GM21576 (cell line): ENCODE results near the gene CDC20.

ENCODE experiments used
- ATAC-seq: cut with Tn5 transposase; IDR thresholded peaks from one replicate; pipeline ENCODE4 v1.9.1; 2021; ENCODE audit warnings: mild to moderate bottlenecking, moderate library complexity; ENCODE audit not compliant: unreplicated experiment

The CDC20 gene

GRCh38 chr1:43327549-43328292, 31.1 kb upstream of the CDC20 start:
- no peak for ATAC-seq

GRCh38 chr1:43329995-43330751, 28.6 kb upstream of the CDC20 start:
- ATAC-seq: no peak

DNA sequence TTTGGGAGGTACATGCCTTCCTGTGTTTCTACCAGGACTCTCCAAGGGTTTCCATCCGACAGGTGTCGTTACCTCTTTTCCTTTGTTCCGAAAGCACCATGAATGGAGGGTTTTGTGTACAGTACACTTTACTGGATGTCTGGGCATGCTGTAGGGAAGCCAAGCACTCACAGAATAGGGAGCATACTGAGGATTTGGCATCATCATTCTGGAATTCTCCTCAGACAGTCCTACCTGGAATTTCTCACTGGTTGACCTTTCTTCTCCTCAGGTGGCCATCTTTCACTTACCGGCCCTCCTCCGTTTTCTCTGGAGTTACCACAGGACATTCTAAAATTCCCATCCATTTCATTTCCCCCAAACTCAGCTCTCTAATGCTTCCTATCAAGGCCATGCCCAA, 27.1 kb upstream of the CDC20 start:
- ATAC-seq: no peak

DNA sequence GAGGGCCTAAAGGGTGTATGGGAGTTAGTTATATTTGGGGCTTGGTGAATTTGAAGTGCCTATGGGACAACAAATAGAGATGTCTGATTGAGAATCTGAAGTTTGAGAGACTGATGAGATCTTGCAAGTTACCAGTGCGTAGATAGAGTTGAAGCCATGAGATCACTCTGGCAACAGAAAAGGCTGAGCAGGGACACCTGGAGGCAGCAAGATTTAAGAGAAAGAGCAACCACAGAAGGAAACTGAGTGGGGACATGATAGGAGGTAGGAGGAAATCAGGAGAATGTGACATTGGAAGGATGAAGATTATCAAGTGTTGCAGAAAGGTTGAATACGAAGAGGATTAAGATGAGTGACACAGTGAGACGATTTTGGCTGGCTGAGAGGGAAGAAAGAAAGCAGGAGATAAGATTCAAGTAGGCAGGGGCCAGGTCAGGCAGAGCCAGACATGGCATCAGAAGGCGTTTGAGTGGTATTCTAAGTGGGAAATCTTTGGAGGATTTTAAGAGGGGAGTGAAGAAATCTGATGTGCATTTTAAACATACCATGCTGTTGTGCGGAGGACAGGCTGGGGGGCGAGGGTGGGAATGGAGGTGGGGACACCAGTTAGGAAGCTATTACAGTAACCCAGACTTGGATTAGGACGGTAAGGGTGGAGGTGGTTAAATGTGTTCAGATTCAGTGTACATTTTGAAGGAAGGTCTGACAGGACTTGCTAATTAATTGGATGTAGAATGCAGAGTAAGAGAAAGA, 24.2 kb upstream of the CDC20 start:
- ATAC-seq: no peak

DNA sequence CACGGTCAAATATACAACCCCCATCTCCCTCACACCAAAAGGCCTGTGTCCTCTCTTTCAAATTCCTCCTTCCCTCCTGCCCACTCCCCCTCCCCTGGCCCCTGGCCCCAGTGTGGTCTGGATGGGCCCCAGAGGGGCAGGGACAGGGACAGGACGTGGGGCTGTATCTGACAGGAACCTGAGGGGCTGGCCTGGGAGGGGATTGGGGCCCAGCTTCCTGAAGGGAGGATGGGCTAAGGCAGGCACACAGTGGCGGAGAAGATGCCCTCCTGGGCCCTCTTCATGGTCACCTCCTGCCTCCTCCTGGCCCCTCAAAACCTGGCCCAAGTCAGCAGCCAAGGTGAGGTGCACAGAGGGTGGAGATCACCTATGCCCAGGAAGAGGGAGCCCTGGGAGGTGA, 21.2 kb upstream of the CDC20 start, which contains the start of gene MPL:
TSS of gene MPL (plus strand) at position 231 of the 400 bp plus-strand sequence. CDS start at position 262, 31 bp downstream.
- ATAC-seq: no peak

- ATAC-seq: no peak
Measured at GRCh38 chr1:43338001-43338400, 20.8 kb upstream of the CDC20 start.

DNA sequence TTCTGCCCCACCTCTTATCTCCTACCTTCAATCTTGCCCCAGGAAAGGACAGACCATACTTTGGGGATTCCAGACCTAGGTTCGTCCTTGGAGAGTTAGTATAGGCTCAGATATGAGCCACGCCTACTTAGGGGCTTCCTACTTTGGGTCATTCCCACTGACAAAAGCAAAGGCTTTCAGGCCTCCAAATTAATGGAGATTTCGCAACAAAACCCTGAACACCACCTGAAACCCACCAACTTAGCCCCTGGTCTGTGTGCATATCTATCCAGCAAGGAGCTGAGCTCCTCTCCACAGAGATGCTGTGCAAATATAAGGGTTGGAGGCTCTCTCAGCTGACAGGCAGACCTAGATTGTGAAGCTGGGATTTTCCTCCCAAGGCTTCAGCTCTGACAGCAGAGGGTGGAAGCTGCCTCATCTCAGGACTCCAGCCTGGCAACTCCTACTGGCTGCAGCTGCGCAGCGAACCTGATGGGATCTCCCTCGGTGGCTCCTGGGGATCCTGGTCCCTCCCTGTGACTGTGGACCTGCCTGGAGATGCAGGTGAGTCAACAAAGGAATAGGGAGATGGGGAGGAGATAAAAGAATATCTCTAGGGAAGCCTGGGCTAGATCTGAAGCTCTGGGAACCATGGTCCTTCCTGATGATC, 19.1 kb upstream of the CDC20 start:
- ATAC-seq: no peak

DNA sequence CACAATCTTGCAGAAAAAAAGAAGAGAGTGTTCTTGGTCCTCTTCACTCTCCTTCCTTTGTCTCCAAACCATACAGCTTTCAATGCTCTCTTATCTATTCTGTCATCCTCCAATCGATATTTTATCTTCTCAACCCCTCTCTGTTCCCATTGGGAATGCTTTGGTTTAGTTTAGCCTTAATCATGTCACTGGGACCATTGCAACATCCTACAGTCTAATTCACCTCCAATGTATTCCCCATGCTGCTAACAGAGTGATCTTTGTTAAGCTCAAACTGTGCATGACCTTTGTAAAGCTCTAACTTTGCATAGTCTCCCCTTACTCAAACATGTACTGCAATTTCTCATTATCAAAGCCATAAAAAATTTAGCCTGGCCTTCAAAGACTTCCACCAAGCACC, 18.2 kb upstream of the CDC20 start:
- no peak for ATAC-seq

DNA sequence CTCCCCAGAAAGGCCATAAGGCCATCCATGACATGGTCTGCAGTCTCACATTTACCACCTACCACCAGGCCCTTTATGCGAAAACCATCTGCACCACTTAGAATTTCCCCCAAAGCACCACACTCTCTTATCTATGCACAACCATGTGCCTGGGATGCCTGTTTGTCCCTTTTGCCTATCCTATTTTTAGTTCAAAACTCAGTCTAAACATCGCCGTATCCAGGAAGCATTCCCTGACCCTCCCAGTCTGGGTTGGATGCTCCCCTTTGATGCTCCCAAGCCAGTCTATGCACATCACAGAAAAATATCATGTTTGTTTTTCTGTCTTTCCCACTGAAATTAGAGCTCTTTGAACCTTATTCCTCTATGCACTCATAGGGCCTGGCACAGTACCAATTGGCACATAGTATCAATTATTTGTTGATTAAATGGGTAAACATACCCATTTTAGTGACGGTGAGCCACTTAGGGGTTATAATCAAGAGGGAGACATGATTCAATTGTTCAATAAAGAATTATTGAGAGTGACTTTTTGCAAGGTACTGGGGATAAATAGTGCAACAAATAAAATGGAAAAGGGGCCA, 14.4 kb upstream of the CDC20 start:
- no peak for ATAC-seq

- ATAC-seq: no peak
Measured at GRCh38 chr1:43345120-43345519, 13.7 kb upstream of the CDC20 start.

DNA sequence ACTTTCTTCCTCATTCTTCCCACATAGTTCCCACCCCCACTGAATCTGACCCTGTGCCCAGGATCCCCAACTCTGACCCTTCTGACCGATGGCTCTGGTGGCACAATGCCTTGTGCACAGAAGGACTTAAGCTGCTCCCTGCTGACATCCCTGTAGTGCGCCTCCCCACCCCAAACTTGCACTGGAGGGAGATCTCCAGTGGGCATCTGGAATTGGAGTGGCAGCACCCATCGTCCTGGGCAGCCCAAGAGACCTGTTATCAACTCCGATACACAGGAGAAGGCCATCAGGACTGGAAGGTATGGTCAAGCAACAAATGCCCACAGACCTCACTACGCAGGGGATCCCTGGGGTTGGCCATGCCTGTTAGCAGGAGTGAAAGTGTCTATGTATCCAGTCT, 12.1 kb upstream of the CDC20 start:
- ATAC-seq: no peak

- ATAC-seq: no peak
Measured at GRCh38 chr1:43348343-43348808, 10.4 kb upstream of the CDC20 start.

GRCh38 chr1:43348809-43349593, 9.8 kb upstream of the CDC20 start:
- ATAC-seq: no peak

- no peak for ATAC-seq
Measured at GRCh38 chr1:43349594-43350306, 9.0 kb upstream of the CDC20 start.

DNA sequence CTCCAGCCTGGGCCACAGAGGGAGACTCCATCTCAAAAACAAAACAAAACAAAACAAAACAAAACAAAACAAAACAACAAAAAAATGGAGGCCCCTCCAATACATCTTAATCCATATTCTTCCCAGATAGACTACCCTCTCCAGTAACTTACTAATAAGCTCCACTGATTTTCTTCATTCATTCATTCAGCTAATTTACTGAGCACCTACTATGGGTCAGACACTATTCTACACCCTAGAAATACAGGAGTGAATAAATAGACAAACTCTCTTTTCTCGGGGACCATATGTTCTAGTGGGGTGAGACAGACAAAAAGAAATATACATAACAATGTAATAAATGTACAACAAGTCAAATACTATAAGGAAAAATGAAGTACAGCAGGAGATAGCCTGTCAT, 7.8 kb upstream of the CDC20 start:
- no peak for ATAC-seq

DNA sequence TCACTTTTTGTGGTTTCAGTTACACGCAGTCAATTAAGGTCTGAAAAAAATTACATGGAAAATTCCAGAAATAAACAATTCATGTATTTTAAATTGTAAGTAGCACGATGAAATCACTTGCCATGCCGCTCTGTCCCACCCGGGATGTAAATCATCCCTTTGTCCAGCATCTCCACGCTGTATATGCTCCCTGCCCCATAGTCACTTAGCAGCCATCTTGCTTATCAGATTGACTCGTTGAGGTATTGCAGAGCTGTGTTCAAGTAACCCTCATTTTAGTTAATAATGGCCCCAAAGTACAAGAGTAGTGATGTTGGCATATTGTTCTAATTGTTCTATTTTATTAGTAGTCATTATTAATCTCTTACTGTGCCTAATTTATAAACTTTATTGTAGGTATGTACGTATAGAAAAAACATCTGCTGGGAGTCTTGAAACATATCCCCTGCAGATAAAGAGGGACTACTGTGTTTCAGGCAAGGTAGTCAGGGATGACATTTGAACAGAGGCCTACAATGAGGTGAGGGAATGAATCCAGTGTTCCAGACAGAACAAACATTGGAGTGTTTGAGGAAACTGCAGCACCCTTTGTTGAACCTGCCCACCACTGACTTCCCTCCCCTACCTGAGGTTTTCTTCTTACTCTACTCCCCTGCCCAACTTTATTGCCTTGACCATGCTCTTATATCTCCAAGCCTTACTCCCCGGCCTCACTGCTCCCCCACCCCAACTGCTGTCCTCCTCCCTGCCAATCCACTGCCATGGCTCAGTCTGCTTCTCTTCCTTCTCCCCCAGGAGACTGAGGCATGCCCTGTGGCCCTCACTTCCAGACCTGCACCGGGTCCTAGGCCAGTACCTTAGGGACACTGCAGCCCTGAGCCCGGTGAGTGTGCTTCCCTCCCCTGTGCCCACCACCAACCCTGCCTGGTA, 7.1 kb upstream of the CDC20 start:
- no peak for ATAC-seq

DNA sequence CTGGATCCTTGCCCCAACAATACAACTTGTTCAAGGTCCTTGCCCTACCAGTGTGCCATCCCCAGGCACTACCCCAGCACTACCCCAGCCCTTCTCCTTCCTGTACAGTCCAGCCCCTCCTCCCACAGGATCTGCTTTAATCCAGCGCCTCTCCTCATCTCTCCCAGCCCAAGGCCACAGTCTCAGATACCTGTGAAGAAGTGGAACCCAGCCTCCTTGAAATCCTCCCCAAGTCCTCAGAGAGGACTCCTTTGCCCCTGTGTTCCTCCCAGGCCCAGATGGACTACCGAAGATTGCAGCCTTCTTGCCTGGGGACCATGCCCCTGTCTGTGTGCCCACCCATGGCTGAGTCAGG, 6.5 kb upstream of the CDC20 start:
- ATAC-seq: no peak

DNA sequence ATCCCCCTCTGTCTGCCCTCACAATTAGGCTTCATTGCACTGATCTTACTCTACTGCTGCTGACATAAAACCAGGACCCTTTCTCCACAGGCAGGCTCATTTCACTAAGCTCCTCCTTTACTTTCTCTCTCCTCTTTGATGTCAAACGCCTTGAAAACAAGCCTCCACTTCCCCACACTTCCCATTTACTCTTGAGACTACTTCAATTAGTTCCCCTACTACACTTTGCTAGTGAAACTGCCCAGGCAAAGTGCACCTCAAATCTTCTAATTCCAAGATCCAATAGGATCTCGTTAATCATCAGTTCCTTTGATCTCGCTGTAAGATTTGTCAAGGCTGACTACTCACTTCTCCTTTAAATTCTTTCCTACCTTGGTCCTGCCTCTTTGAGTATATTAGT, 5.9 kb upstream of the CDC20 start:
- ATAC-seq: no peak
